ENCODE data around the gene ZNF140.

ZNF140 gene

GRCh38 chr12:133080368-133081158 is at the start of gene ZNF140:
ZNF140 (plus strand) TSS chr12:133080923; CDS start chr12:133081321, 398 bp downstream.
- DNase-seq (ENCODE audit: low read depth in 2 of 2), result peak; percentile 95

DNA sequence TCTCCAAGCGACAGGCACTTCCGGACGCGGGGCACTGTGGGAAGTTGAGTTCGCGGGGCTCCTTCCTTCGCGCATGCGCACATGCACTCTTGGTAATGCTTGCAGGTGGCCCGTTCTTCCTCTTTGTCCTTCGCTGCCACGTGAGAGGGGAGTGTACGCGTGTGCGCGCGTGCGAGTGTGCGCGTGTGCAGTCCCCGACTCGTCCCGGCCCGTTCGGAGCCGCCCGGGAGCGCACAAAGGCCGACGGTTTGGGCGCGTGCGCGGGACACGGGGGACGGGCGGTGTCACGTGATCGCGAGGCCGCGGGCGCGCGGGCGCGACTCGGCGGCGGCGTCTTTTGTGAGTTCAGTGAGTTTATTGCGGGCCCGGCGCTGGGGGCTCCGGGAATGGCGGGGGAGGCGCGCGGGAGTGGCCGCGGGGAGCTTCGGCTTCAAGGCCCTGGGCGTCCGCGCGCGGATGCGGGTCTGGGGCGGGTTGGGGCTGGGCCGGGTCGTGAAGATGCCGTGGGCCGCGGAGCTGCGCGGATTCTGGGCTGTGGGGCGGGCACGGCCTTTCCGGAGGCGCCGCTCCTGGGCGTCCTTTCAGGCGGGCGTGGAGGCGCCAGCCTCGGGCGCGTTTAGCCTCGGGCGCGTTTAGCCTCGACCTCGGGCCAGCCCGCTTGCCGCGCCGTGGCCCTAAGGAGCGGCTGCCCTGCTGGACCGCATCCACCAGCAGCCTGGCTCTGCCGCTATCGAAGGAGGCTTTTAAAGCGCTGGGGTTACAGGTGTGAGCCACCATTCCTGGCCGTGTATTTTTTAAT is 43.3 kb upstream of the ZNF140 start, which contains the start of gene ZNF84:
TSS of gene ZNF84 (plus strand) at position 303 of the 799 bp plus-strand sequence. CDS start 3,959 bp downstream, outside the sequence.
- DNase-seq (ENCODE audit: low read depth in 2 of 2), result peak; percentile 97

DNA sequence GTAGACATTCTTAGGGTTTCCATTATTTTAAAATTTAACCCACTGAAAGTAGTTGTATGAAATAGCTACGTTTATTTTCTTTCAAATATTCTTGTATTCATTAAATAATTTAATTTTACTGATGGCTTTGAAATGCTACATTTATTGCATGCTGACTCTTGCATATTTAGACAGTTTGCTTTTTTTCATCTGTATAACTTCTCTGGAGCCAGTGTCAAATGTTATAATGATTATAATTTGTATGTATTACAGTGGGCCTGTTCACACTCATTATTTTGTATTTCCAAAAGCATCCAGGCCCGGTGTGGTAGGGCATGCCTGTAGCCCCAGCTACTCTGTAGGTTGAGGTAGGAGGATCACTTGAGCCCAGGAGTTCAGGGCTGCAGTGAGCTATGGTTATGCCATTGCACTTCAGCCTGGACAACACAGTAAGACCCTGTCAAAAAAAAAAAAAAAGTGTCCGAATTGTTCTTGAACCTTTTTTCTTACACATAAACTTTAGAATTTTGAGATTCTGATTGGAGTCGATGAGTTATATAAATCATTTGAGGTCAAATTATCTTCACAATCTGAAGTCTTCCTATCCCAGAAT is 42.5 kb upstream of the ZNF140 start:
- no peak for DNase-seq (ENCODE audit: low read depth in 2 of 2)

DNA sequence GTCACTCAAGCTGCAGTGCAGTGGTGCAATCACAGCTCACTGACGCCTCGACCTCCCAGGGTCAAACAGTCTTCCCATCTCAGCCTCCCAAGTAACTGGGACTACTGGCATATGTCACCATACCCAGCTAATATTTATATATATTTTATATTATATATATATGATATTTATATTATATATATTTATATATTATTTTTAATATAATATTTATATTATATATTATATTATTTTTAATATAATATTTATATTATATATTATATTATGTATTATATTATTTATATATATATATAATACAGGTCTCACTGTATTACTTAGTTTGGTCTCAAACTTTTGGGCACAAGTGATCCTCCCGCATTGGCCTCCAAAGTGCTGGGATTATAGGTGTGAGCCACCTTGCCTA is 34.0 kb upstream of the ZNF140 start:
- no peak for DNase-seq (ENCODE audit: low read depth in 2 of 2)

DNA sequence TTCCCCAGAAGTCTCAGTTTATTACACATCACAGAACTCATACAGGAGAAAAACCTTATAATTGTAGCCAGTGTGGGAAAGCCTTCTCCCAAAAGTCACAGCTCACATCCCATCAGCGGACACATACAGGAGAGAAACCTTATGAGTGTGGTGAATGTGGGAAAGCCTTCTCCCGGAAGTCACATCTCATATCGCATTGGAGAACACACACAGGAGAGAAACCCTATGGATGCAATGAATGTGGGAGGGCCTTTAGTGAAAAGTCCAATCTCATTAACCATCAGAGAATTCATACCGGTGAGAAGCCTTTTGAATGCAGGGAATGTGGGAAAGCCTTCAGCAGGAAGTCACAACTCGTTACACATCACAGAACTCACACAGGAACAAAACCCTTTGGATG is 23.3 kb upstream of the ZNF140 start:
- no peak for DNase-seq (ENCODE audit: low read depth in 2 of 2)

DNA sequence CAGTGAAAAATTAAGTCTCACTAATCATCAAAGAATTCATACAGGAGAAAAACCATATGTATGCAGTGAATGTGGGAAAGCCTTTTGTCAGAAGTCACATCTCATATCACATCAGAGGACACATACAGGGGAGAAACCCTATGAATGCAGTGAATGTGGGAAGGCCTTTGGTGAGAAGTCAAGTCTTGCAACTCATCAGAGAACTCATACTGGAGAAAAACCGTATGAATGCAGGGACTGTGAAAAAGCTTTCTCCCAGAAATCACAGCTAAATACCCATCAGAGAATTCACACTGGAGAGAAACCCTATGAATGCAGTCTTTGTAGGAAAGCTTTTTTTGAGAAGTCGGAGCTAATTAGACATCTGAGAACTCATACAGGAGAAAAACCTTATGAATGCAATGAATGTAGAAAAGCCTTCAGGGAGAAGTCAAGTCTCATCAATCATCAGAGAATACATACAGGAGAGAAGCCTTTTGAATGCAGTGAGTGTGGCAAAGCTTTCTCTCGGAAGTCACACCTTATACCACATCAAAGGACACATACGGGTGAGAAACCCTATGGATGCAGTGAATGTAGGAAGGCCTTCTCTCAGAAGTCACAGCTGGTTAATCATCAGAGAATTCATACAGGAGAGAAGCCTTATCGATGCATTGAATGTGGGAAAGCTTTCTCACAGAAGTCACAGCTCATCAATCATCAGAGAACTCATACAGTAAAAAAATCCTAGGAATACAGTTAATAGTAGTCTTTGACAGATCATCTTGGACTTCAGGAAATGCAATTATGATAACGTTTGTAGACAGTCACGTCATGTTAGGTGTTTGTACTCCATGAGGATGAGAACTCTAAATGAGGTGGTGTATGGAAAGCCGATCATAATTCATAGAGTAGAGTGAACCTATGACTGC is 22.3 kb upstream of the ZNF140 start:
- no peak for DNase-seq (ENCODE audit: low read depth in 2 of 2)

DNA sequence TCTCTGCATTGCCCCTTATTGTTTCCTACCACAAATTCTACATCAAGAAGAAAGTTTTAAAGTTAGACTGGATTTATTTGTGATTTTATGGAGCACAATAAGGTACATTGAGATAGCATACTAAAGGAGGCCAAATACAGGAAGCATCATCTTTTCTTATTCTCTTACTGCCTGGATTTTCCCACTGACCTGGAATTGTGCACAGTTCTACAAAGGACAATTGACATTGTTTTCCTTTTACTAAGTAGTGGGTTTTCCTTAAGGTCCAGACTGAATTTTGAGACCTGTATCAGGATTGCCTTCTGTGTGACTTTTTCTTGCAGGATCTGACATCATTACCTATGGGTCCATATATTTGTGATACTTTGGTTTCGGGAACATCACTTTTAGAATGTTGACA is 18.8 kb upstream of the ZNF140 start:
- no peak for DNase-seq (ENCODE audit: low read depth in 2 of 2)

GRCh38 chr12:133063556-133063955 is 17.2 kb upstream of the ZNF140 start:
- no peak for DNase-seq (ENCODE audit: low read depth in 2 of 2)

DNA sequence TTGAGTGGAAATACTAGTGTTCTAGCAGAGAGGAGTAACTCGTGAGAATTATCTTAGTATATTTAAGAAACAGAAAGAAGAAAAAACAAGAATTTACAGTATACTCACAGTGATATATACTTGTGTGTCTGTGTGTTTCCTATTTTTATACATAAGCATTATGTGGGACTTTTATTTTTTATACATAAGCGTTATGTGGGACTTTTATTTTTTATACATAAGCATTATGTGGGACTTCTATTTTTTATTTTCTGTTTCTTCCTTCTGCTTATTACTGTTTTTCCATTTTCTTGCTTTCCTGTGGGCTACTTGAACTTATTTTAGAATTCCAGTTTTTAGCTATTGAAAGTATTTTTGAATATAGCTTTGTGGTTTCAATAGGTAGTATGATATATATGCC is 6.9 kb upstream of the ZNF140 start:
- no peak for DNase-seq (ENCODE audit: low read depth in 2 of 2)

- DNase-seq (ENCODE audit: low read depth in 2 of 2), result peak; percentile 99
These were observed 726 bp upstream of the ZNF140 start for GRCh38 chr12:133080026-133080367.

DNA sequence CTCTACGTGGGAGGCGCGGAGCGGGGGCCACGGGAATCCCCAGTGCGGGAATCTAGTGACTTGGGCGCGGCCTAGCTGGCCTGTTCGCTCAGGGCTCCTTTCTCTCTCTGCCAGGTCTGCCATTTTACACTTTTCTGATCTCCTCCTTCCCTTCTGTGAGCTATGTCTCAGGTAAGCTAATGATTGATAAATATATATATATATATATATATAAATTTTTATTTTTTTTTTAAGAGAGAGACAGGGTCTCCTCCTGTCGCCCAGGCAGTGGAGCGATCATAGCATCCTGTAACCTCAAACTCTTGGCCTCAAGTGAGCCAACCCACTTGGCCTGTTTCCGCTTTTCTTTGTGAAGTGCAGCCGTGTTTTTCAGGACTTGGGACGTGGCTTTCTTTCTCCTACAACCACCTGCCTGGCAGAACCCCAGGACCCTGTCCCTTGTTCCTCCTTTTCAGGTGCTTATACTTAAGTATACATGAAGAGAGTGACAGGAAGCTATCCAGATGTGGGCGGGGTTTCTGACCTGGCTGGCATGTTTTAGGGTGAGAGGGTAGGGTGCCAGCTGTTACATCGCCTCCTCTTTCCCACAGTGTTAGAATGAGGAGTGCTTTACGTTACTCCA is 547 bp downstream of the ZNF140 start:
- no peak for DNase-seq (ENCODE audit: low read depth in 2 of 2)

GRCh38 chr12:133083345-133083744 is 2.6 kb downstream of the ZNF140 start:
- DNase-seq (ENCODE audit: low read depth in 2 of 2), result no peak

DNA sequence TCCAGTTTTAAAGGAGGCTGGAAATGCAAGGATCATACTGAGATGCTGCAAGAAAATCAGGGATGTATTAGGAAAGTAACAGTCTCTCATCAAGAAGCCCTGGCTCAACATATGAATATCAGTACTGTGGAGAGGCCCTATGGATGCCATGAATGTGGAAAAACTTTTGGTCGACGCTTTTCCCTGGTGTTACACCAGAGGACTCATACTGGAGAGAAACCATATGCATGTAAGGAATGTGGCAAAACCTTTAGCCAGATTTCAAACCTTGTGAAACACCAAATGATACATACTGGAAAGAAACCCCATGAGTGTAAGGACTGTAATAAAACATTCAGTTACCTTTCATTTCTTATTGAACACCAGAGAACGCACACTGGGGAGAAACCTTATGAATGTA is 24.9 kb downstream of the ZNF140 start:
- DNase-seq (ENCODE audit: low read depth in 2 of 2), result no peak

- DNase-seq (ENCODE audit: low read depth in 2 of 2), result no peak
These were observed 25.5 kb downstream of the ZNF140 start for GRCh38 chr12:133106253-133106652.

- DNase-seq (ENCODE audit: low read depth in 2 of 2), result no peak
These were observed 26.4 kb downstream of the ZNF140 start for GRCh38 chr12:133107121-133107520.

DNA sequence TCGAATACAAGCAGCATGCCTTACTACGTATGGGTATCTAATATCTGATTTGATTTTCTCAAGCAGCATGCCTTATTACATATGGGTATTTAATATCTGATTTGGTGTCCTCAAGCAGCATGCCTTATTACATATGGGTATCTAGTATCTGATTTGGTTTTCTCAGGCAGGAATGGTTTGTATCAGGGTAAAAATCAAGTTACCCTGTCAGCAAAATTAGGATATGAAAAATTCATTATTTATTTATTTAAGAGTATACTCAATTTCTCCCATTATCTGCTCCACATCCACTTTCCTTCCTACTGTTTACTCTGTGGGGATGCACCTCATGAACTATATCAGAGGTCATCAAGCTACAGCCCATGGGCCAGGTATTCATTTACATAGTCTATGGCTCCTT is 27.4 kb downstream of the ZNF140 start:
- no peak for DNase-seq (ENCODE audit: low read depth in 2 of 2)

DNA sequence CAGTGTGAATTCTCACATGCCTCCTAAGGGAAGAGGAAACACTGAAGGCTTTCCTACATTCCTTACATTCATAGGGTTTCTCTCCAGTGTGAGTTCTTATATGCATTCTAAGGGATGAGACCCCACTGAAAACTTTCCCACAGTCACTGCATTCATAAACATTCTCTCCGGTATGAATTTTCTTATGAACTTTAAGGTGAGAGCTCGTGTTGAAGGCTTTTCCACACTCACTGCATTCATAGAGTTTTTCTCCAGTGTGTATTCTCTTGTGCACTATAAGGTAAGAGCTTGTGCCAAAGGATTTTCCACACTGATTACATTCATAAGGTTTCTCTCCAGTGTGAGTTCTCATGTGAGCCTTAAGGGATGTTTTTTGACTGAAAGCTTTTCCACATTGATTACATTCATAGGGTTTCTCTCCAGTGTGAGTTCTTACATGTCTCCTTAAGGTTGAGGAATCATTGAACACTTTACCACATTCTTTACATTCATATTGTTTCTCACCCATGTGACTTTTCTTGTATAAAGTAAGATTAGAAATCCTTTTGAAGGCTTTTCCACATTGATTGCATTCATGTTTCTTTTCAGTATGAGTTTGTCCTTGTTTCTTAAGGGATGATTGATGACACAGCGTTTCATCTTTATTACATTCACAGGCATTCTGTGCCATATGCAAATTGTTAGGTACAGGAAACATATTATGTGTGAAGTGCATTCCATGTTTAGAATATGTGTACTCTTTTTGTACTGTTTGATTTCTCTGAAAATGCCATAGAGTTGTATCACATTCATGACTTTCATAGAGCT is 39.9 kb downstream of the ZNF140 start:
- DNase-seq (ENCODE audit: low read depth in 2 of 2), result no peak

- no peak for DNase-seq (ENCODE audit: low read depth in 2 of 2)
These were observed 44.0 kb downstream of the ZNF140 start for GRCh38 chr12:133124674-133125073.

DNA sequence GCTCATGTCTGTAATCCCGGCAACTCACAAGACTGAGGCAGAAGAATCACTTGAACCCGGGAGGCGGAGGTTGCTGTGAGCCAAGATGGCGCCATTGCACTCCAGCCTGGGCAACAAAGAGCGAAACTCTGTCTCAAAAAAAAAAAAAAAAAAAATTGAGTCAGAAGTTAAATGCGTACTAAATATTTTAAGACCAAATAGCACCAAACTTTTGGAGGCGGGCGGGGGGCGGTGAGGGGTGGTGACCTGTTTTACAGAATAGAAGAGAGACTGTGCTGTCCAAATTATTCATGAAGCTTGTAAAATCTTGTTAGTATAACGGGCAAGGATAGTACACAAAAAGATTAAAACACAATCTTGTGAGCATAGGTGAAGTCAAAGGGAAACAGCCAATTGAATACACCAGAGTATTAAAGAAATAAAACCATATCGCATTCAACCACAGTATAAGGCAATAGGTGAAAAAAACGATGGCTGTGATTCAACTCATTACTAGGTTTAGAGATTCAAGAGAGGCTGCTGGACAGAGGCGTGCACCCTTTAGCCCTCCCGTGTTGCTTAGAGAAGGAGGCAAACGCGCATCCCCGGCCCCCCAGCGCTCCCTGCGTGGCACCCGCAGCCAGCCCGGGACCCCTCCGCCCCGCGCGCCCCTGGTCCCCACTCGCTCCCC is 48.8 kb downstream of the ZNF140 start:
- DNase-seq (ENCODE audit: low read depth in 2 of 2), result no peak
